Fibroblast of skin of left biceps (primary cell): ENCODE measurements around the gene CDCA3.

Experiments used
- DNase-seq, 2 experiments: peaks; one replicate each; pipeline ENCODE4 v3.0.0-alpha.2; 2013; ENCODE audit warnings: low read depth in 2 of 2

CDCA3 gene

GRCh38 chr12:6852651-6853354 lies 1.7 kb upstream of the CDCA3 start:
- DNase-seq: no peak

DNA sequence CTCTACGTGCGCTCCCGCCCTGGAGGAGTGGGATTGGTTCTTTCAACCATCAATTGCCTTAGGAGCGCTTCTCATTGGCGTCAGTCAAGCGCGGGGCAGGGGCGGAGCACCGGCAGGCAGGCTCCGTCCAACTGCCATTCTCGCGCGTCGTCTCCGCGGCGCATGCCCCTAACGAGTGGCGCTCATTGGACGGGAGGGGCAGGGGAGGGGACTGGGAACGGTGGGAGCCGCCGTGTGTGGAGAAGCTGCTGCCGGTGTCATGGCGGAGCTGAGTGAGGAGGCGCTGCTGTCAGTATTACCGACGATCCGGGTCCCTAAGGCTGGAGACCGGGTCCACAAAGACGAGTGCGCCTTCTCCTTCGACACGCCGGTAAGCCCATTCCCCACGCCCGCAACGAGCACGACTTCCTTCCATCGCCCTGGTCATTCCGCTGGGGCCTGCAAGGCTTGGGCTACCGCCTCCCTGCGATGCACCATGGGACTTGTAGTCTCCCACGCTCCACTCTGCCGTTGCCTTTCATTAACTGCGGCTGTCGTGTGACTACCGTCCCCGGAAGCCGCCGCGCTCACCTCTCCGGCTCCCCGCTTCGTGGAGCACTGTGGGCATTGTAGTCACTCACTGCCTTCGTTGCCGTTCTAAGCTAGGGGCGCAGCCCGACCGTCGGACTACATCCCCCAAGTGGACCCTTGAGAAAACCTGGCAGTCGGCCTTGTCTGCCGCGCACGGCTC lies 1.0 kb upstream of the CDCA3 start, which contains the start of gene USP5:
USP5 (plus strand) TSS at position 230 of the 730 bp plus-strand sequence; CDS start at position 260, 30 bp downstream.
- DNase-seq: peak; percentile 99

DNA sequence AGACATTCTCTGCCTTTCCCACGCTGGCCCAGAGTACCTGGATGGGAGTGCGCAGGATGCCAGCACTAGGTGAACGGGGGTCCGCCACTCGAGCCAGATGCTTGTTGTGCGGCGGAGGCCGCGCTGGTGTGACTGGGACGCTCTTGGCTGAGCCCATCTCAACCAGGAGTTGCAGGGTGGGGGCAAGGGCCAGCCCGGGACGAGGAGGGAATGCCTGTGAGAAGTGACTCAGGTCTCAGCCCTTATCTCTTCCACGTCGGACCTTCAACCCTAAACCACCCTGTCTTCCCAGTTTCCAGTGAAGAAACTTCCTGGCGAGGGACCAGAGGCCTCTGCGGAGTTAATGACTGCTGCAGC lies 312 bp downstream of the CDCA3 start:
- DNase-seq: no peak

- no peak for DNase-seq
Measured at GRCh38 chr12:6849976-6850560, 1.0 kb downstream of the CDCA3 start.

DNA sequence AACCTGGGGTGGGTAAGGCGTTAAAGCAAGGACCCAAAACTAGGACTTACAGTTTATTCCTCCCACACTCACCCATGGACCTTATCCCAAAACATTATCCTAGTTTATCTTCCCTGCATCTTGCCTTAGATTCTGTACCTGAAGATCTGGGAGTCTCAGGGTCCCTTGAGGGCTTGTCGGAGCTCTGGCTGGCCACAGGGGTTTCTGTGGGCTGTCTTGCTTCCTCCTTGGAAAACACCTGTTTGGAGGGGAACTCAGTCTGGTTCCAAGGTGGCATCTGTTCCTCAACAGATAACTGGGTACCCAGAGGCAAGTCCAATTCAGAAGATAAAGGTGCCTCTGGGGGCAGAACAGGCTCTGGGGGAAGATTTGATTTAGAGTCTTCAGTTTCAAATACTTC lies 1.7 kb downstream of the CDCA3 start:
- DNase-seq: no peak

GRCh38 chr12:6847676-6848075 lies 3.4 kb downstream of the CDCA3 start:
- no peak for DNase-seq

DNA sequence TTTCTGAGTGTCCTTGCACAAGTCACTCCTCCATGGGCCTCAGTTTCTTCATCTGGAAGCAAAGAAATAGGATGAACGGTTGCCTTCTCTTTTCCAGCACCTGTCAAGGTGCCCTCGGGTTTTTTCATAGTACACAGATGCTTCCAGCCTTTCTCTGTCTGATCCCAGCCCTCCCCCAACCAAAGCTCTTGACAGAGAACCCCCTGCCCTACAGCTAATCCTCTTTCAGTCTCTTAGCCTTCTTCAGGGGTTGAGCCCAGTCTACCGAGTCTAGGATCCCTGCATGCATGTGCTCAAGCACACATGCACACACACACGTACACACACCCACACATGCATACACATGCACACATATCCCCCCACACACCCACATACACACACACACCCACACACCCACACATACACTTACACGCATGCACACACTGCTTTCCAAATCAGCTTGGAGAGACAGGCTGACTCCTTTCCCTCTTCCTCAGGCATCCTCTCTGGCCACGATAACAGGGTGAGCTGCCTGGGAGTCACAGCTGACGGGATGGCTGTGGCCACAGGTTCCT lies 4.7 kb downstream of the CDCA3 start:
- DNase-seq: no peak

GRCh38 chr12:6845395-6845794 lies 5.7 kb downstream of the CDCA3 start:
- no peak for DNase-seq

DNA sequence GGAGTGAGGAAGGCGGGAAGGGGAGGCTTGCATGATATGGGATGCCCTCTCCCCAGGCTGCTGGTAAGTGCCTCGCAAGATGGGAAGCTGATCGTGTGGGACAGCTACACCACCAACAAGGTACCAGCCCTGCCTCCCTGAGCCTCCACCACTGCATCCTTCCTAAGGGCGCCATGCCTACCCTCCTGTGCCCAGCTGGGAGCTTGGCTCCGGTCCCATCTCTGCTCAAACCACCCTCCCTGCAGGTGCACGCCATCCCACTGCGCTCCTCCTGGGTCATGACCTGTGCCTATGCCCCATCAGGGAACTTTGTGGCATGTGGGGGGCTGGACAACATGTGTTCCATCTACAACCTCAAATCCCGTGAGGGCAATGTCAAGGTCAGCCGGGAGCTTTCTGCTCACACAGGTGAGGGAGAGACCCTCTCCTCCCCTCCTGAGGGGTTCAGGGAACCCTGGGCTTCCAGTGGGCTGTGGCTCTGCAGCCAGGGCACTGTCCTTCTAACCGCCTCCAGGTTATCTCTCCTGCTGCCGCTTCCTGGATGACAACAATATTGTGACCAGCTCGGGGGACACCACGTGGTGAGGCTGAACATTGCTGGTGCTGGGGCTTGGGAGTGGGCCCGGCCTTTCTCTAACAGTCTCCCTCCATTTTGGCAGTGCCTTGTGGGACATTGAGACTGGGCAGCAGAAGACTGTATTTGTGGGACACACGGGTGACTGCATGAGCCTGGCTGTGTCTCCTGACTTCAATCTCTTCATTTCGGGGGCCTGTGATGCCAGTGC lies 7.8 kb downstream of the CDCA3 start:
- no peak for DNase-seq

- DNase-seq: no peak
Measured at GRCh38 chr12:6842075-6842474, 9.0 kb downstream of the CDCA3 start.

GRCh38 chr12:6840761-6841515 lies 10.1 kb downstream of the CDCA3 start, which contains the start of gene GNB3:
GNB3 (plus strand) TSS chr12:6840925; CDS start chr12:6841288, 363 bp downstream.
- no peak for DNase-seq

DNA sequence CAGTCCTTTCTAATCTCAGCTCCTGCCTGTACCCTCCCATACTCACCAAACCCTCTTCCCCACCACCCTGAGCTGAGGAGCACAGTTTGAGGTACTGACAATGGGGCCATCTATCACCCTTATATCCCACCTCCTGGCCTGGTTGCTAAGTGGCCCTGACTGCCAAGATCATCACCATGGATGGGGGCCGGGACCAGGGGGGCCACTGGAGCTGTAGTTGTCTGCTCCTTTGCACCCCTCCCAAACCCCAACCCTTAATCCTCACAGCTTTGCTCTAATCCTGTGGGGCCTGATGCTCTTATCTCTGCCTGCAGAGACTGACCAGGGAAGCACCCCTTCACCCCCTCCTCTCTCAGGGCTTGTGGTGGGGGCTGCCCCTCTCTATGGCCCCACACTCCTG lies 10.8 kb downstream of the CDCA3 start:
- no peak for DNase-seq

DNA sequence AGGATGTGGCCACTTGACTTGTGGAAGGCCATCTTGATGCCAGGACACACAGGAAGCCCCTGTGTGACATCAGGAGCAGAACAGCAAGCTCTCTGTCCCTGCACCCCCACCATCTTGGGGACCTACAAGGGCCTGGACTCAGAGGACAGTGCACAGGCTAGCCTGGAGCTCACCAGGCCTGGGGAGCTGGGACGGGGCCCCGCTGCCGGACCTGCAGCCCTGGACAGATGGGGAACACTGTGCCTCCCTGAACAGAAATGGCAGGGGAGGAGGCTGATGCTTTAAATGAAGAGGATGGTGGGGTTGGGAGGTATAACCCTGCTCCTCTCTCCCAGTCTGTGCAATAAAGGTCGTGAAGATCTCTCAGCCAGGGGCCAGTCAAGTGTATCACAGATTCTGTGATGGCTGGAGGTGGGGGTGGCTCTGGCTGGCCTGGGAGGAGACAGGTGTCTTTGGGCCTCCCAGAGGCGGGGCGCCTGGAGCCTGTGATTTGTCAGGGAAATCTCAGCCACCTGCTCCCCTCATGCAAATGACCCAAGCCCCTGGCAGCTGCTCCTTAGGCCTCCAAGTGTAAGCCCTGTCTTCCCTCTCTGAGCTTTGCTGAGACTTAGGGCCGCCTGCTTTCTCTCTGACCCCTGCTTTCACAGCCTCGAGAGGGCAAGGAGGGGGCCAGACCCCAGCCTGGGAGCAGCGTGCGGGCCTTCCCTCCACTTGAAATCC lies 11.4 kb downstream of the CDCA3 start:
- DNase-seq: no peak

DNA sequence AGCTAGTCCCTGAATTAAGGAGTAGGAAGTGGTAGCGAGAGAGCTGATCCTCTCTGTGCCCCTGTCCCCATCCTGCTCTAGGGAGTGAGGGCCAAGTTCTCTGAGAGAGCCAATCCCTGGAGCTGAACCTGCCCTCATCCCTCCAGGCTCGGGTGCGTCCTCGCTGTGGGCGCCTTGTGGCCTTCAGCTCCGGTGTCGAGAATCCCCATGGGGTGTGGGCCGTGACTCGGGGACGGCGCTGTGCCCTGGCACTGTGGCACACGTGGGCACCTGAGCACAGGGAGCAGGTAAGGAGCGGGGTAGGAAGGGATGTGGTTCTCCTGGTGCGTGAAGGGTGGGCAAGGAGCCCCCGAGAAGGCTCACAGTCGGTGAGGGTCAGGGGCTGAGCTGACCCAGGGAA lies 12.2 kb downstream of the CDCA3 start:
- no peak for DNase-seq

GRCh38 chr12:6837370-6838060 lies 13.6 kb downstream of the CDCA3 start:
- no peak for DNase-seq

GRCh38 chr12:6836851-6837250 lies 14.2 kb downstream of the CDCA3 start:
- DNase-seq: no peak

DNA sequence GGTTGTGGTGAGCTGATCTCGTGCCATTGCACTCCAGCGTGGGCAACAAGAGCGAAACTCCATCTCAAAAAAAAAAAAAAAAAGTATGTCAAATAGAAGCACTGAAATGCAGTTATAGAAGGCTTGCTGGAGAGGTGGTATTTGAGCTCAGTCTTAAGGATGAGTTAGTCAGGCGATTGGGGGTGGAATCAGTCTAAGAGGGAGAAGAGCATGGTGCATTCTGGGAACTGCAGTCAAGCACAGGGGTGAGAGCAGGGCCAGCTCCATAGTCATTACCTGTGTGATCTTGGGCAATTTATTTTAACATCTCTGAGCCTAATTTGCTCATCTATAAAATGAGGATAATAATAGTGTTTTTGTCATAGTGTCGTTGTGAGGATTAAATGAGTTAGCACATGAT lies 16.2 kb downstream of the CDCA3 start:
- no peak for DNase-seq

DNA sequence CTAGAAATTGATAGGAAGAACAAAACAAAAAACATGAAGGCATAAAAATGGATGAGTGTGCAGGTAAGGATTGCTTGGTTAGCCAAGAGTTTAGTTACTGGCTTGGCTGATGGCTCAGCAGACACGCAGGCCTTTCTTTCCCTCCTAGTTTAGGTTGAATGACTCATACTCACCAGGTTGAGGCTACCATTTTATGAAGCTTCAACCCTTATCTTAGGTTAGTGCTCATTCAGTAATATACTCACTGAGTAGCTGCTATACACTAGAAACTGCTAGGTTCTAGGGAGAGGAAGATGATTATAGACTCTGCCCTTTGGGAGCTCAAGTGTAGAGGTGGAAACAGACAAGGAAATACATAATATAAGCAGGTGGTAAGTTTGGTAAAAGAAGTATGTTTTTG lies 16.8 kb downstream of the CDCA3 start:
- DNase-seq: no peak

GRCh38 chr12:6833189-6833890 lies 17.7 kb downstream of the CDCA3 start:
- DNase-seq: no peak
